HPDE6-E6E7 (cell line): ENCODE data around the gene FBLIM1.

Experiments used
- DNase-seq: peaks from one replicate; pipeline ENCODE4 v3.0.0; 2011; ENCODE audit warnings: missing footprints; ENCODE audit errors: extremely low spot score

FBLIM1 gene

DNA sequence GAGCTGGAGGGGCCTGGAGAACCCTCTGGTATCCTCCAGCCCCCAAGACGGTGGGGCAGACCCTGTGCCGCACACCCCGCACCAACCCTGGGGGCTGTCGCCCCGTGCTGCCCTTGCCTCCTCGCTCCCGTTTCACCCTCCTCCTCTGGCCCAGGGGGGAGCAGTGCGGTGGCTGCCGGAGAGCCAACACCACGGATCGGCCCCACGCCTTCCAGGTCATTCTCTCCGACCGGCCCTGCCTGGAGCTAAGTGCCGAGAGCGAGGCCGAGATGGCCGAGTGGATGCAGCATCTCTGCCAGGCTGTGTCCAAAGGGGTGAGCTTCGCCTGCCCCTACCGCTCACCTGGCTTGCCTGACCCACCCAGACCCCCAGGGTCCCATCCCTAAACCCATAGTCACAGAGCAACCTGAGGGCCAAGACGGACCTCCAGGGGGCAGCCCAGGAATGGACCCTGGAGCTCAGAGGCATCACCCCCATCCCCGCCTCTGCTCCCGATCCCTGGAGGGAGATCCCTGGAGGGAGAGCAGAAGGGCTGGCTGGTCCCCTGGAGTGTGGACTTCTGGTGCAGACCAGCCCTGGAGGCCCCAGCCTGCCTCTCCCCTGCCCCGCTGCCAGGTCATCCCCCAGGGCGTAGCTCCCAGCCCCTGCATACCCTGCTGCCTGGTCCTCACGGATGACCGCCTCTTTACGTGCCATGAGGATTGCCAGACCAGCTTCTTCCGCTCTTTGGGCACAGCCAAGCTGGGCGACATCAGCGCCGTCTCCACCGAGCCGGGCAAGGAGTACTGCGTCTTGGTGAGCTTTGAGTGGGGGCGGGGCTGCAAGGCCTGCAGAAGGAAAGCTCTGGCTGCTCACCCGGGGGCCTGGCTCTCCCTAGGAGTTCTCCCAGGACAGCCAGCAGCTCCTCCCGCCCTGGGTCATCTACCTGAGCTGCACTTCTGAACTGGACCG lies 26.6 kb upstream of the FBLIM1 start:
- DNase-seq: no peak

DNA sequence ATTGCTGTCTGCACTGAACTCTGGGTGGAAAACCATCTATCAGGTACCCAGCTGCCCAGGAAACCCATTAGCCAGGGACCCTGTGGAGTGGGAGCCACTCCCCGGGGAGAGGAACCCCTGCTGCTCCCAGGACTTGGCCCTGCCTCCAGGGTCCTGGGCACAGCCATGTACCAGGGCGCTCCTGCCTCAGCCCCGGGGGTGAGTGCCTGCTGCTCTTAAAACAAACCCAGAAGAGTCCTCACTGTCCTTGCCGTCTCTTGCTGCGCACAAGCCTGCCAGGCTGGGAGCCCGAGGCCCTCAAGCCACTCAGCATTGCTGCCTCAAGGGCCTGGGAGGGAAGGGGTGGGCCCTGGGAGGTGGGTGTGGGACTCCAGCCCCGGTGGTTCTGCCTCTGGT lies 25.9 kb upstream of the FBLIM1 start:
- no peak for DNase-seq

DNA sequence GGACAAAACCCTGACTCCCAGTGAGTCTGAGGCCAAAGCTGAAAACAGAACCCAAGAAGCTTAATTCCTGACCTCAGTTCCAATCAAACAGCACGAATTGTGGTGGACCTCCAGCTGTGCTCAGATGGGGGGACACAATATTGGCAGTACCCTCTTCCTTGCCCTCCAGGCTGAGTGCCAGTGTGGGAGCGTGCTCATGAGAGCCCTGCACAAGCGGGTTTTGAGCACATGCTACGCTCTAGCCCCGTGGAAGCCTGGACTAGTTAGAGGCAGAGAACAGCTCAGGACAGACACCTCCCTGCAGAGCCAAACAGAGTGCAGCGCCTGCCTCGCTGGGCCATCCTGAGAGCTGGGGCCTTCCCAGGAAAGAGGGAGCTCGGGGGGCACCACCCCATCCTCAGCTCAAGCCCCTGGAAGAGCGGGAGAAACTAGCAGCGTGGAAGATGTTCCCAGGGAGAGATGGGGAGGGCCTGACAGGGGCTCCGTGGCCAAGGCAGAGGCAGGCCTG lies 25.3 kb upstream of the FBLIM1 start:
- DNase-seq: no peak

DNA sequence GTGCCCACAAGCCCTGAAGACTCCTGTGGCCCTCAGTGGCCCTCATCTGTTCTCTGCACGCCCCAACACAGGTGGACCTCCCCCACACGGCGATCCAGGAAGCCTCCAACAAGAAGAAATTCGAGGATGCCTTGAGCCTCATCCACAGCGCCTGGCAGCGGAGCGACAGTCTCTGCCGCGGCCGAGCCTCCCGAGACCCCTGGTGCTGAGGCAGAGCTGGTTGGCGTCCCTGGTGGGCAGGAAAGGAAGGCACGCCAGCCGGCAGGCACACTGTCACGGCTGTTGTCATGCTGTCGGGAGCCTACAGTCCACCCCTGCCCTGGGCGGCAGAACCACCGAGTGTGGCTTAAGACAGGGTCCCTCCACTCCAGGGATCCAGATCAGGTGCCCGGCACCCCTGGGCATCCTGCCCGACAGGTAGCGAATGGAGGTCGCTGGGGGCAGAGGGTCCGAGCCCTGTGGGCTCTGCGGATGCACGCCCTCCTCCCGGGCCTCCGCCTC lies 24.8 kb upstream of the FBLIM1 start:
- no peak for DNase-seq

DNA sequence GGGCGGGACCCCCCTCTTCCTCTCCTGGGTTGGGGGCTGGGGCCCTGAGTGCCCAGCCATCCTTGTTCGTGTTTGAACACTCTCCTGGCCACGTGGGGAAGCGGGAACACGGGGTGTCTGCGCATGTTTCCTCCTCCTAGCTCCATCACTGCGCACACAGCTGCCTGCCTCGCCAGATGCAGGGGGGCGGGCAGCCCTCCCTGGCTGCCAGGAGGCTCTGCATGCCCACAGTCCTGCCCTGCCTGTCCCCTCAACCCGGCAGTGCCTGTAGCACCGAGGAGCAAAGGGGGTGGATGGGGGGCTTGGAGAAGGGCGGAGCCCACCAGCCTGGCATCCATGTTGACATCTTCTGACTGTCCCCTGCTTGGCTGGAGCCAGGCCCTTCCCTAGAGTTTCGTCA lies 24.3 kb upstream of the FBLIM1 start:
- DNase-seq: no peak

DNA sequence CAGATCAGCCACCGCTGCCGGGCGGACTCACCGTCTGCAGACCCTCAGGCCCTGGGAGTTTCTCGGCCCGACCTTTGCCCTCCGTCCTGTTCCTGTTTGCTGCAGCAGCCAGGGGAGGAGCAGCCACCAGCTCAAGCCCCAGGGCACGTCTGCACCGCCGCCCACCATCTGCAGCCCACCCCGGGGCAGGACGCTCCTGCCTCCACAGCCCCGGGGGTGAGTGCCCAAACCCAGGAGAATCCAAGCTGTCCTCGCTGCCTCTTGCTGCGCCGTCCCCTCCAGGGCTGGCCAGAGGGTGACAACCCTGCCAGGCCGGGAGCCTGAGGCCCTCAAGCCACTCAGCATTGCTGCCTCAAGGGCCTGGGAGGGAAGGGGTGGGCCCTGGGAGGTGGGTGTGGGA lies 23.7 kb upstream of the FBLIM1 start:
- no peak for DNase-seq

DNA sequence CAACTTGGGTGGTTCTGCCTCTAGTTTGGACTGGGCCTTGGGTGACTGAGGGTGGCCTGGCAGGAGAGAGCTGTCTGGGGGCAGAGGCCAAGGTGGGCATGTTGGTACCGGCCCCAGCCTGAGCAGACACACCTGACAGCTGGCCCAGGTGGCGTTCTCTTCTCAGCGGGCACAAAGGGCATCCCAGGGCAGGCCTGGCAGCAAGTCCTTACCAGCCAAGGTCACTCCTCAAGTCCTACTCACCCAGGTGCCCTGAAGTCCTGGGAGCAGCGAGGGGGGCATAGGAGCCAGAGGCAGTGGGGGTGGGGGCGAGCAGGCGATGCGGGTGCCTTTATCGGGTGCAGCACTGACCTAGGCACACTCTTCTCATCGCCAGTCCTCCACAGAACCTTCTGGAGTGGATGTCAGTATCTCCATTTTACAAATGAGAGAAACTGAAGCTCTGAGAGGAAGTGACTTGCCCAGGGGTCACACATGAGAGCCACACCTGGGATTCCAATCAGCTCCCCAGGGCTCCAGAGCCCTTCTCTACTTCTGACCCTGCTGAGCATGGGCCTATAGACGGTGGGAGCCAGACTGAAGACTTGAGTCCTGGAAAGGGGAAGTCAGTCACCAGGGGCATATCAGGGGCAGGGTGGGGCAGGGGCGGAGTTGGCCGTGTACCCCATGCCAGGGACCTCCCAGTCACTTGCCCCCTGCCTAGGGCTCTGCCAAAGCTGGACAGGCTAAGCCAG lies 23.1 kb upstream of the FBLIM1 start:
- DNase-seq: no peak

DNA sequence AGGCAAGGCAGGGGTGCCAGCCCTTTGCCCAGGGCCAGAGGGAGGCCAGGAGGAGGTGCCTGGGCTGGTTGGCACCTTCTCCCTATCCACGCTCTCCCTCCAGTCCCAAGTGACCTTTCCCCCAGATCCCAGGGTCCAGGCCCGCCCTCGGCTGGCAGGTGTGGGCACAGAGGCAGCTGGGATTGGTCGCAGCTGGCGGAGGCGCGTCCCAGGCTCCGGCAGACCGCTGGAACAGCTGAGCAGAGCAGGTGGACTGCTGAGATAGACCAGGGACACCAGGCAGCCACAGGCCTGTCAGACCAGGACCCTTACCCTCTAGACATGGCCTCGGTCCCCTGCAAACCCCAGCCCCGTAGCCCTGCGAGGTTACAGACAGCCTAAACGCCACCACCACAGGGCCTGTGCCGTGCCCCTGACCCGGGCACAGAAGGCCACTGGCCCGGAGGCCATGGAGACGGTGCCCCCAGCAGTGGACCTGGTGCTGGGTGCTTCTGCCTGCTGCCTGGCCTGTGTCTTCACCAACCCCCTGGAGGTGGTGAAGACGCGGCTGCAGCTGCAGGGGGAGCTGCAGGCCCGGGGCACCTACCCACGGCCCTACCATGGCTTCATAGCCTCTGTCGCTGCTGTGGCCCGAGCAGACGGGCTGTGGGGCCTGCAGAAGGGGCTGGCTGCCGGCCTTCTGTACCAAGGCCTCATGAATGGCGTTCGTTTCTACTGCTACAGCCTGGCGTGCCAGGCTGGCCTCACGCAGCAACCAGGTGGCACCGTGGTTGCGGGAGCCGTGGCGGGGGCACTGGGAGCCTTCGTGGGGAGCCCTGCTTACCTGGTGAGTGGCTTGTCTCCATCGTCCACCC lies 22.3 kb upstream of the FBLIM1 start, which contains the start of gene SLC25A34:
Gene SLC25A34 (plus strand): TSS at position 221 of the 854 bp plus-strand sequence. CDS start 228 bp downstream, at position 449.
- DNase-seq: no peak

DNA sequence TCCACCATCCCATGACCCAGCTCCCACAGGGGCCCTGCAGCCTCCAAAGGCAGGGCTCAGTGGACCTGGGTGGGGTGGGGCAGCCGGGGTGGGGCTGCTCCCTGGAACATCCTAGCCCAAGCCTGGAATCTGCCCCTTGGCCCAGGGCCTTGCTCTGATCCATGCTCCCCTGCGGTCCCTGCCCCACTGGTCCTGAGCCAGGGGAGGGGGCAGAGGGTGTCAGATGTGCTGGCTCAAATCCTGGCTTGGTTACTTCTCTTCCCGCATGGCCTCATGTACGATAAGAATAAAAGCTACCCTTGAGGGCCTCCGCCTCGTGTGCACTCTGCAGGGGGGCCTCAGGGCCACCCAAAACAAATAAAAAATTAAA lies 21.7 kb upstream of the FBLIM1 start:
- no peak for DNase-seq

DNA sequence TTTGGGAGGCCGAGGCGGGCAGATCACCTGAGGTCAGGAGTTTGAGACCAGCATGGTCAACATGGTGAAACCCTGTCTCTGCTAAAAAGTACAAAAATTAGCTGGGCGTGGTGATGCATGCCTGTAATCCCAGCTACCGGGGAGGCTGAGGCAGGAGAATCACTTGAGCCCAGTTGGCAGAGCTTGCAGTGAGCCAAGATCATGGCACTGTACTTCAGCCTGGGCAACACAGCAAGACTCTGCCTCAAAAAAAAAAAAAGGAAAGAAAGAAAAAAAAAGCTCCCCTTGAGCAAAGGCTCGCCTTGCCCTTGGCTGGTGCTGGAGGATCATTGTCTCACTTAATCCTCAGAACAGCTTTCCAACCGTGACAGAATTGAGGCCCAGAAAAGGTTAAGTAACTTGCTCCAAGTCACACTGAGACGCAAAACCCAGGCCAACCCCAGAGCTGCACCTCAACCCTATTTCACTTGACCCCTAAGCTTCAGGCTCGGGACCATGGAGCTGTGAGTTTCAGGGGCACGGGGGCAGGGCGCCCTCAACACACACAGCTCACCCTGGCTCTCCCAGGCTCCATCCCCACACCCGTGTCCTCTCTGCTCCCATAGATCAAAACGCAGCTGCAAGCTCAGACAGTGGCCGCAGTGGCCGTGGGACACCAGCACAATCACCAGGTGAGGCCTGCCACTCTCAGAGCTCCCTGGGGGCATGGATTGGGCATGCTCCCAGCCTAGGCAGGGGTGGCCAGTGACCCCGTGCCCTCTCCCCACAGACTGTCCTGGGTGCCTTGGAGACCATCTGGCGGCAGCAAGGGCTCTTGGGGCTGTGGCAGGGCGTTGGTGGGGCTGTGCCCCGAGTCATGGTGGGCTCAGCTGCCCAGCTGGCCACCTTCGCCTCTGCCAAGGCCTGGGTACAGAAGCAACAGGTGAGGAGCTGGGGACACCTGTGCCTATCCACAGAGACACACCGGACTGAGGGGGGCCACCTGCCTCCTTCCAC lies 21.0 kb upstream of the FBLIM1 start:
- DNase-seq: no peak

DNA sequence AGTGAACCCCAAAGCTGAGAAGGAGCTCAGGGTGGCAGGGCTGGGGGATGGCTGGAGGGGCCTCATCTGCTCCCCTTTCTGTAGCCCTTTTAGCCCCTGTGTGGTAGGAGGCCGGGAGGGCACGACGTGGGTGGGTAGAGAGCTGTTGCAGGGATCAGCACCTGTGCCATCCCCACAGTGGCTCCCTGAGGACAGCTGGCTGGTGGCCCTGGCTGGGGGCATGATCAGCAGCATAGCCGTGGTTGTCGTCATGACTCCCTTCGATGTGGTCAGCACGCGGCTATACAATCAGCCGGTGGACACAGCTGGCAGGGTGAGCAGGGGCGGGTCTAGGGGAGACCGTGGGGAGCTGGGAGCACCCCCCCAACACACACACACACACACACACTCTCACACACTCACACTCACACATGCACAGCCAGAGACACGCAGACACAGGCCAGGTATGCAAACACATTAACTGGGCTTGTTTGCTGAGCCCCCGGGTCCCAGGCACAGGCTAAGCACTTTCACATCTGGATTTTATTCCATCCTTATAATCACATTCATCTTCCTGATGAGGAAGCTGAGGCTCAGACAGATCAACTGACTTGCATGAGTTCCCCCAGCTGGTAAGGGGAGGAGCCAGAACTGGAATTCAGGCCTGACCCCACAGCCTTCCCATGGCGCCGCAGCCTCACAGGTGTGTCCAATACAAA lies 20.0 kb upstream of the FBLIM1 start:
- DNase-seq: no peak

DNA sequence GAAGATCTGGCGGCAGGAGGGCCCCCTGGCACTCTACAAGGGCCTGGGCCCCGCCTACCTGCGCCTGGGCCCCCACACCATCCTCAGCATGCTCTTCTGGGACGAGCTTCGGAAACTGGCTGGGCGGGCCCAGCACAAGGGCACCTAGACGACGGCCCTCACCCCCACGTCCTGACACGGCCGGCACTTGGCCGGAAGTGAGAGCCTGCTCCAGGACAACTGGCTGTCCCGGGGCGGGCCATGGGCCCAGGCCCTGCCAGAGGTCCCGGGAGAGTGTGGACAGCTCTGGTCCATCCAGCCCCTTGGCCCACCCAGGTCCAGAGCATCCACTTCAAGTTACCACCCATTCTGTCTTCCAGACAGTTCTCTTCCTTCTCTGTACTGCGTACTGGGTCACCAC lies 19.3 kb upstream of the FBLIM1 start:
- DNase-seq: no peak

DNA sequence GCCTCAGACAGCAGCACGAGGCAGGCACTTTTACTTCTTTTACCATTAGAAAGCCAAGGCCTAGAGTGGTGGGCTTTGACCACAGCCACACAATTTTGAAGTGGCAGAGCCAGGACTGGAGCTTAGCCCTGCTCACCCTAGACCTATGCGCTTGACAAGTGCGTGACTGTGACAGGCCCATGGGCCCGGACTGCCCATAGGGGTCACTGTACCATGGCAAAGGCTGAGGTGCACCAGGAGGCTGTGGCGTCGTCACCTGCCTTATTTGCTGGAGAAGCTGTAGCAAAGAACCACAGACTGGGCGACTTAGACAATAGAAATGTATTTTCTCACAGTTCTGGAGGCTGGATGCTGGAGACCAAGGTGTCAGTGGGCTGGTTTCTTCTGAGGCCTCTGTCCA lies 18.9 kb upstream of the FBLIM1 start:
- no peak for DNase-seq

DNA sequence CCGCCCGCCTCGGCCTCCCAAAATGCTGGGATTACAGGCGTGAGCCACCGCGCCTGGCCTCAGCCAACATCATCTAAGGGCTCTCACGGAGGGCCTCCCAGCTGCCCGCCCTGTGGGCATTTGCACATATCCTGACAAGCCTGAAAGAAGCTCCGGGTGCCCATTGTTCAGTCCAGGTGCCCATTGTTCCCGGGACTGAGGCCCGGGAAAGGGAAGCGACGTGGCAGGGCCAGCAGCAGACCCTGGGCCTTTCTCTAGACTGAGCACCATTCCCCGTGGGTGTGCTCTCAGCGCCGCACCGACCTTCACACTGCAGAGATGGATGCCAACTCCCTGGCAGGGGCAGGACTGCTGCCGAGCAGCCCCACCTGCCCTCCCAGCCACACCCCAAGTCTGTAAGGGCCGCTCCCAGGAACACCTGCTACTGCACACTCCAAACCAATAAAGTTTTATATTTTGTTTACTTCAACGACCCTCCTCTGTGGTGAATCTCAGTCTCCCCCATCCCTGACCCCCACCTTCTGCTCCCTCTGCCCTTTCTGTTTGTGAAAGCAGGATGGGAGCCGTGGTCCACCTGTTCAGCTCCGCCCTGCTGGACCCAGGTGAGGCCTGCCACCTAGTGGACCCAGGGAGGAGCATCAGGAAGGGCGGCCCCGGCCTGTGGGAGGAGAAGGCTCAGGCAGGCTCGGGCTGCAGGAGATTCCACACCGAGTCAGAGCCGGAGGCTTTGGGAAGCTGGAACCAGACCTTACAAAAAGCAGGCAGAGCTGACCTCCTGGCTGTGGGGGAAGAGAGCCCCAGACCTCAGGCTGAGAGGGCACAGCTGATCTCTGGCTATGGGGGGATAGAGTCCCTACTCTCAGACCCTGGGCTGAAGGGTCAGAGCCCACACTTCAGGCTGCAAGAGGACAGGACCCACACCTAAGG lies 17.4 kb upstream of the FBLIM1 start:
- DNase-seq: peak; percentile 93

DNA sequence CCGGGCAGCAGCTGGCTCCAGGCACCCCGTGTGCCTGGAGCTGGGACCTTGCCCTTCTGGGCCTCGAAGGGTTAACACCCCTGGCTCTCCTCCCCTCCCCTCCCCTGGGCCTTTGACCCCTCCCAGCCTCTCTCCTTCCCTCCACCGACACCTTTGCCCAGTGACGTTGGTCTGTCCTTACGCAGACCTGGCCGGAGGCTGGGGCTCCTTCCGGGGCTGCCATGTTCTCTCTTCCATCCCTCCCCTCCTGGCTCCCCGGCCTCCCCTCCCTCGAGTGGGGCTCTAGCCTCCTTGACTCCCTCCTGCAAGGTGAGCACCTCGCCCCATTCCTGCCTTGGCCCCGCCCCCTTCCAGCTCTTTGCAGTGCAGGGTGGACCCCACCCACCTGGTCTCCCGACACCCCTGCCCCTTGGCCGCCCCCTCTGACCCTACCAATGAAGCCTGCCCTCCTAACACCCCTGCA lies 16.2 kb upstream of the FBLIM1 start, which contains the start of gene TMEM82:
Gene TMEM82 (plus strand): TSS at position 161 of the 463 bp plus-strand sequence. CDS start 61 bp downstream, at position 222.
- no peak for DNase-seq

DNA sequence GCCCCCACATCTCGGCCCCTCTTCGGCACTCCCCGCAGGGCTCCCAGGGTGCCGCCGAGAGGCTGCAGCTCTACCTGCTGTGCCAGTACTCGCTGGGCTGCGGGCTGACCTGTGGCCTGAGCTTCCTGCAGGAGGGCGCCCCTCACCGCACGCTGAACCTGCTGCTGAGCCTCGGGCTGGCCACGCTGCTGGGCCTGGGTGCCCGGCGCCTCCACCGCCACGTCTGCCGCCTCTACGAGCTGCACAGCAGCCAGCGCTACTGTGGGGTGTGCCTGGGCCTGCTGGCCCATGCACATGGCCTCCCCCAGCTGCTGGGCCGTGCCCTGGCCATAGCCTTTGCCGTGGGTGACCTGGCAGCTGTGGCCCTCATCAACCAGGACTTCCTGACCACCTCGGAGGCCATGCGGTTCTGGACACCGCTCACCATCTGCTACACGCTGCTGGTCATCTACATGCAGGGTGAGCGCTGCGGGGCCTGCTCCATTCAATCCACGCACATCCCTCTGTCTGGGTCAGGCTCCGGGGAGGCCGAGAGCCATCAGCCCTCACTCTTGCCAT lies 14.4 kb upstream of the FBLIM1 start:
- no peak for DNase-seq

DNA sequence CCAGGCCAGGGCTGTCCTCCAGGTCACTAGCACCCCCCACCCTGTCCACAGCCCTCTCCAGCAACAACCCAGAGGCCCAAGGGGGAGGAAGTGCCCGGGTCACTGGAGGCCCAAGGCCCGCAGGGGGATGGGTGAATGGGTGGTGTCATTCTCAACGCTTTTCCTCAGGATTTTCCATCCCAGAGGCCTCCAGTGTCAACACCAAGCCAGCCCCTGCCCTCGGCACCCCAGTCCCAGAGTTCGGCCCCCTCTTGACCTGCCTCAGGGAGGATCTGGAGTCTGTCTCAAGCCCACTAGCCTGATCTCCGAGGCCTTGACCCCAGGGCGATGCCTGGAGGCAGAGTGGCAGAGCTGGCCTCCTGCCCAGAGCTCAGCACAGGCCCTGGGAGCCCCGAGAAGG lies 11.2 kb upstream of the FBLIM1 start:
- no peak for DNase-seq

DNA sequence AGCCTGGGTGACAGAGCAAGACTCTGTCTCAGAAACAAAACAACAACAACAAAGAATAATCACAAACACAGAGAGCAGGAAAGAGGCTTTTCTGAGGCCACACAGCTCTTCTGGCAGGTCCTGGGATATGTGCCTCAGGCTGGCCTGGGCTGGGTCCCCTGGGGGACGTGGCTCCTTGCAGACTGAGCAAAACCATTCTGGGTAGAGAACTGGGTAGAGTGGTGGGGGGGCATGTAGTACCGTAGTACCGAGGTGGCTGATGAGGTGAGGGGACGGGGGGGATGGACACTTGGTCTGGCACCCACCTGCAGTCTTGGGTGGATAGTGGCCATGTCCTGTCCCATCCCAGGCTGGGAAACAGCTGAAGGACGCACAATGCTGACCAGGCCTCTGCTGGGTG lies 10.3 kb upstream of the FBLIM1 start:
- no peak for DNase-seq
